HepG2 (cell line): Measurements from ENCODE around the gene ITGA7.

ENCODE experiments used
- CTCF ChIP-seq: sonication (generic); formaldehyde crosslinking; IDR thresholded peaks from 2 replicates; pipeline ENCODE4 v1.5.0; 2020; ENCODE audit warnings: mild to moderate bottlenecking, missing genetic modification reagents, moderate library complexity
- SP4 ChIP-seq: sonication (generic); formaldehyde crosslinking; IDR thresholded peaks from 2 replicates; pipeline ENCODE4 v1.8.1; 2023; ENCODE audit warnings: mild to moderate bottlenecking, missing genetic modification reagents
- TF ChIP-seq, protein P1 (sequence below): IDR thresholded peaks from 2 replicates; pipeline ENCODE4 v1.6.1; 2016; ENCODE audit warnings: missing compliant biosample characterization, missing genetic modification reagents, borderline replicate concordance

DNA sequence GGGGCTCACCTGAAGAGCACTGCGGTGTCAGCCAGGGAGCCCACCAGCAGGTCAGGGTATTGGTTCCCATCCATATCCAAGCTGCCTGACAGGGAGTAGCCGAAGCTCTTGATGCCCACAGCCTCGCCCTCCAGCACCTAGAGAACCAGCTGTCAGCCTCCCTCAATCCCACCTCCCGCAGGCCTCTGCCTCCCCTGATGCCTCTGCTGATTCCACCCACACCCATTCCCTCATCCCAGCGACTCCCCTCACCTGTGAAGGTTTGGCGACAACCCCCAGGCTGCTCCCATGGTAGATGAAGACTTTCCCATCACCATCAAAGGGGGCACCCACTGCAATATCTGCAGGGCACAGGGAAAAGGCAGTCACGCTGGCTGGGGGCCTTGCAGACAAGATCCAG is 10.0 kb downstream of the ITGA7 start:
- TF ChIP-seq CTCF (CRISPR knock-in tag) (no peak), SP4 (no peak)
- TF ChIP-seq, protein P1, sequence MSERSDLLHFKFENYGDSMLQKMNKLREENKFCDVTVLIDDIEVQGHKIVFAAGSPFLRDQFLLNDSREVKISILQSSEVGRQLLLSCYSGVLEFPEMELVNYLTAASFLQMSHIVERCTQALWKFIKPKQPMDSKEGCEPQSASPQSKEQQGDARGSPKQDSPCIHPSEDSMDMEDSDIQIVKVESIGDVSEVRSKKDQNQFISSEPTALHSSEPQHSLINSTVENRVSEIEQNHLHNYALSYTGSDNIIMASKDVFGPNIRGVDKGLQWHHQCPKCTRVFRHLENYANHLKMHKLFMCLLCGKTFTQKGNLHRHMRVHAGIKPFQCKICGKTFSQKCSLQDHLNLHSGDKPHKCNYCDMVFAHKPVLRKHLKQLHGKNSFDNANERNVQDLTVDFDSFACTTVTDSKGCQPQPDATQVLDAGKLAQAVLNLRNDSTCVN, result no peak
